IPS-15b (cell line): Measurements from ENCODE around the gene IGFBPL1.

Experiments
- H3K27me3 ChIP-seq: one replicate; pipeline ENCODE4 v1.6.1; 2013; ENCODE audit warnings: low read length; ENCODE audit not compliant: control insufficient read depth, insufficient read depth
- H3K36me3 ChIP-seq: one replicate; pipeline ENCODE4 v1.6.1; 2013; ENCODE audit warnings: low read length; ENCODE audit not compliant: control insufficient read depth, insufficient read depth
- H3K4me1 ChIP-seq: one replicate; pipeline ENCODE4 v1.6.1; 2013; ENCODE audit warnings: mild to moderate bottlenecking, low read length; ENCODE audit not compliant: control insufficient read depth, insufficient read depth
- H3K4me3 ChIP-seq: one replicate; pipeline ENCODE4 v1.5.1; 2013; ENCODE audit warnings: low read depth, low read length
- H3K9ac ChIP-seq: one replicate; pipeline ENCODE4 v1.6.1; 2013; ENCODE audit warnings: low read depth, mild to moderate bottlenecking, low read length
- H3K9me3 ChIP-seq: one replicate; pipeline ENCODE4 v1.6.1; 2013; ENCODE audit warnings: mild to moderate bottlenecking, low read length; ENCODE audit not compliant: control insufficient read depth, insufficient read depth

Gene IGFBPL1

DNA sequence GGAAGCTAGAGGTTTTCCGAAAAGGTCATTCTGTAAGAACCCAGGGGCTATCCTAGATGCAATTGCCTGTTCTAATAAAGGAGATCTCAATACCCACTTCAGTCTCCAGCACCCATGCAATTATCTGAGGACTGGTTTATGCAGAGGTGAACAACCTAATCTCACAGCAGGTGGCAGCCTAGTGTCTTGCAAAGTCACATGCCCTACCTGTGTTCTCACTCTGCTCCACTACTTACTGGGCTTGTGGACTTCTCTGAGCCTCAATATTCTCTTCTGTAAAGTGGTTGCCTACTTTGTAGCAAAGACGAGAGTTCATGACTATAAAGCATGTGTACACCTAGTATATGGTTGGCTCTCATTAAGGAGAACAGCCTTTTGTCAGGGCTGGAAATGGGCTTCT is 52.8 kb downstream of the IGFBPL1 start:
- Histone ChIP-seq H3K27me3 (peaks cover 16% of the 10 kb centered on the region), H3K36me3 (no peaks in the 10 kb centered on the region), H3K4me1 (no peaks in the 10 kb centered on the region), H3K4me3 (no peak overlapping the region), H3K9ac (no peak overlapping the region), H3K9me3 (no peaks in the 10 kb centered on the region)

GRCh38 chr9:38370176-38370575 is 54.1 kb downstream of the IGFBPL1 start:
- Histone ChIP-seq H3K9ac (no peak overlapping the region), H3K4me1 (no peaks in the 10 kb centered on the region), H3K36me3 (no peaks in the 10 kb centered on the region), H3K27me3 (peaks cover 16% of the 10 kb centered on the region), H3K4me3 (no peak overlapping the region), H3K9me3 (no peaks in the 10 kb centered on the region)

DNA sequence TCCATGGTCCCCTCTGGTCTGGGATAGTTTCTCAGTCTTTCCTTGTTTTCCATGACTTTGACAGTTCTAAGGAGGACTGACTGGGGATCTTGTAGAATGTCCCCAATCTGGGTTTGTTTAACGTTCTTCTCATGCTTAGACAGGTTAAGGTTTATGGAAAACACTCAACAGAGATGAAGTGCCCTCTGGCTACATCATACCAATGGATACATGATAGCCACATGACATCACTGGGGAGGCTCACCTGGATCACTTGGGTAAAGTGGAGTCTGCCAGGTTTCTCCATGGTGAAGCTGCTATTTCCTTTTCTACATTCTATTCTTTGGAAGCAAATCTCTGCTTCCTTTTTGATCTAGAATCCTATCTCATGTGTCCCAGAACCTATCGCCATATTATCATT is 55.5 kb downstream of the IGFBPL1 start:
- no peaks in the 10 kb centered on the region for H3K4me1 ChIP-seq
- no peak overlapping the region for H3K9ac ChIP-seq
- H3K4me3 ChIP-seq: no peak overlapping the region
- no peaks in the 10 kb centered on the region for H3K36me3 ChIP-seq
- no peaks in the 10 kb centered on the region for H3K9me3 ChIP-seq
- H3K27me3 ChIP-seq: peaks cover 15% of the 10 kb centered on the region

DNA sequence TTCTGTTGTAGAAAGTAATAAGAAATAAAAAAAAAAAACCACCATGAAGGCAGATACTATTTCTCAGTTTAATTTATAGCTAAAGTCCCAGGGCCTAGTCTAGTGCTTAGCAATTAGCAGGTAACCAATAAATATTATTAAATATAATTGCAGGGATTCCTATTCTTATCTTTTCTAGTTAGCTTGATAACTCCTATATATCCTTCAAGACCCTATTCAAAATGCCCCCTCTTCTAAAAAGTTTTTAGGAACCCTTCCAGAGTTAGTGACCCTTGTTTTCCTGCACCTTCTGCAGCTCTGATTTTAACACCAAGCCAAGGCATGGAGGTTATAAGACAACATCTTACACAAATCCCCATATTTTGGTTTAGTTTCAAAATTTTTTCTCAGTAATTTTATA is 56.4 kb downstream of the IGFBPL1 start:
- Histone ChIP-seq H3K4me3 (no peak overlapping the region), H3K36me3 (no peaks in the 10 kb centered on the region), H3K4me1 (no peaks in the 10 kb centered on the region), H3K27me3 (peaks cover 12% of the 10 kb centered on the region), H3K9me3 (no peaks in the 10 kb centered on the region), H3K9ac (no peak overlapping the region)

- Histone ChIP-seq H3K4me1 (no peaks in the 10 kb centered on the region), H3K36me3 (no peaks in the 10 kb centered on the region), H3K4me3 (no peak overlapping the region), H3K9ac (no peak overlapping the region), H3K27me3 (no peaks in the 10 kb centered on the region), H3K9me3 (no peaks in the 10 kb centered on the region)
Observed at GRCh38 chr9:38363589-38363925, 60.7 kb downstream of the IGFBPL1 start.

- Histone ChIP-seq H3K27me3 (no peaks in the 10 kb centered on the region), H3K4me3 (no peak overlapping the region), H3K36me3 (no peaks in the 10 kb centered on the region), H3K9ac (no peak overlapping the region), H3K4me1 (no peaks in the 10 kb centered on the region), H3K9me3 (no peaks in the 10 kb centered on the region)
Observed at GRCh38 chr9:38362852-38363588, 61.2 kb downstream of the IGFBPL1 start.

GRCh38 chr9:38361473-38361850 is 62.8 kb downstream of the IGFBPL1 start:
- no peak overlapping the region for H3K4me3 ChIP-seq
- no peaks in the 10 kb centered on the region for H3K27me3 ChIP-seq
- H3K36me3 ChIP-seq: no peaks in the 10 kb centered on the region
- H3K9me3 ChIP-seq: no peaks in the 10 kb centered on the region
- no peak overlapping the region for H3K9ac ChIP-seq
- no peaks in the 10 kb centered on the region for H3K4me1 ChIP-seq

DNA sequence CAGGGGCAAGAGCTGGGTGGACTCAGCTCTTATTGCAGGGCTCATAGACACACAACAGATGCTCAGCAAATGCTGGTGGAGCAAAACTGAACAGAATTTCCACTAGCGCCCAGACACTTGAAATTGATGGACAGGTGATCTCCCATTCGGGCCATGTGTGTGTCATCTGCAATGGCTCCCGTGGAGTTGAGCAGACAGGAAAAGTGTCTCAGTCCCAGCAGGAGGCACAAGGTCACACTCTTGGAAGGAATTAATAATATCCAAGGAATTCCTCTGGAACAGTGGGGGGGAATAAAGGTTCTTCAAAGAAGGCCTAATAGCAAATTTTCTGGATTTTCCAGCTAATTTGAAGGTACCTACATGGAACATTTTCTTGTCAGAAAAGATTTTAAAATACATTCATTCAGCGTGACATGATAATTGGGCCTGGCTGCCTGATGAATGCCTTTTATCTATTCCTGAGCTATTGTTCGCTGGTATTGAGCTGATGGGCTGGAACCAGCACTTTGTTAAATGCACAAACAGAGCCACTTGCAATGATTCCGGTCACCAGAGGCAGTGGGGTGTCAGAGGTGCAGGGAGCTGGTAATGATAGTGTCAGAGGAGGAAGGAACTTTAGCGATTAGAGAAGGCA is 63.3 kb downstream of the IGFBPL1 start:
- no peaks in the 10 kb centered on the region for H3K9me3 ChIP-seq
- no peak overlapping the region for H3K9ac ChIP-seq
- H3K4me3 ChIP-seq: no peak overlapping the region
- H3K36me3 ChIP-seq: no peaks in the 10 kb centered on the region
- H3K27me3 ChIP-seq: no peaks in the 10 kb centered on the region
- no peaks in the 10 kb centered on the region for H3K4me1 ChIP-seq

DNA sequence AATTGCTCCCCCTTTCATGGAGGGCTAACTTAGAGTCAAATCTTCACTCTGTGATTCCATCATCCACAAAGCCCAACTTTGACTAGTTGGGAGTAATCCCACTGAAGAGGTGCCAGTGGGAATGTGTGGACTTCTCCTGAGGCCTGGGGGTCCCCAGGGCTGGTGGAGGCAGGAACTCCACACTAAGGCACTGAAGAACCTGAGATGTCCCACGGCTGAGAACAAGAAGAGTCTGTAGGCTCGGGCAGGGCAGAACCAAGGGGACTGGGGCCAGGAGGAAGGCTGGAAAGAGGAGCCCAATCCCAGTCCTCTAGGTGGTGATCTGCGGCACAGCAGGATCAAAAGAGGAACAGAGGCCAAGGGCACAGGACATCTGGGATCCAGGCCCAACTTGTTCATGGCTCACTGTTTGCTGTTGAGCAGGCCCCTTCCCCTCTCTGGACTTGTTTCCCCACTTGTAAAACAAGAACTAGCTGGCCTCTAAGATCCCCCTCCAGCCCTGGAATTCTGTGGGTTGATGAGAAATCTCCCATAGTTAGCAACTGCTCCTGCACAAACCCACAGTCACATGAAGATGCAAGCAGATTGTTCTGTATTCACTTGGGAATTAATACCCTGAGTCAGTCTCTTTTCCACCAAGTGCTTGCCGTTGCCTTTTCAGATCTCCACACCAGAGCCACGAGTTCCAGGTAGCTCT is 64.4 kb downstream of the IGFBPL1 start:
- Histone ChIP-seq H3K36me3 (no peaks in the 10 kb centered on the region), H3K9me3 (no peaks in the 10 kb centered on the region), H3K27me3 (no peaks in the 10 kb centered on the region), H3K4me1 (no peaks in the 10 kb centered on the region), H3K9ac (no peak overlapping the region), H3K4me3 (no peak overlapping the region)

DNA sequence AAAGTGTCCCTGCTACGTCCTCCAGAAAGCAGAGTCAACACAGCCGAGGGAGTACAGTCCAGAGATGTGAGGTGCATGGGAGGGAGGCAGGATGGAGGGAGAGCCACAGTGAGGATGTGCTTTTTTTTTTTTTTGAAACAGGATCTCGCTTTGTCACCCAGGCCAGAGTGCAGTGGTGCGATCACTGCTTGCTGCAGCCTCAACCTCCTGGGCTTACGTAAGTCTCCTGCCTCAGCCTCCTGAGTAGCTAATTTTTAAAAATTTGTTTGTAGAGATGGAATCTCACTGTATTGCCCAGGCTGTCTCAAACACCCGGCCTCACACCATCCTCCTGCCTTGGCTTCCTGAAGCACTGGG is 65.0 kb downstream of the IGFBPL1 start:
- H3K36me3 ChIP-seq: no peaks in the 10 kb centered on the region
- no peaks in the 10 kb centered on the region for H3K4me1 ChIP-seq
- no peak overlapping the region for H3K4me3 ChIP-seq
- H3K9me3 ChIP-seq: no peaks in the 10 kb centered on the region
- no peak overlapping the region for H3K9ac ChIP-seq
- no peaks in the 10 kb centered on the region for H3K27me3 ChIP-seq

DNA sequence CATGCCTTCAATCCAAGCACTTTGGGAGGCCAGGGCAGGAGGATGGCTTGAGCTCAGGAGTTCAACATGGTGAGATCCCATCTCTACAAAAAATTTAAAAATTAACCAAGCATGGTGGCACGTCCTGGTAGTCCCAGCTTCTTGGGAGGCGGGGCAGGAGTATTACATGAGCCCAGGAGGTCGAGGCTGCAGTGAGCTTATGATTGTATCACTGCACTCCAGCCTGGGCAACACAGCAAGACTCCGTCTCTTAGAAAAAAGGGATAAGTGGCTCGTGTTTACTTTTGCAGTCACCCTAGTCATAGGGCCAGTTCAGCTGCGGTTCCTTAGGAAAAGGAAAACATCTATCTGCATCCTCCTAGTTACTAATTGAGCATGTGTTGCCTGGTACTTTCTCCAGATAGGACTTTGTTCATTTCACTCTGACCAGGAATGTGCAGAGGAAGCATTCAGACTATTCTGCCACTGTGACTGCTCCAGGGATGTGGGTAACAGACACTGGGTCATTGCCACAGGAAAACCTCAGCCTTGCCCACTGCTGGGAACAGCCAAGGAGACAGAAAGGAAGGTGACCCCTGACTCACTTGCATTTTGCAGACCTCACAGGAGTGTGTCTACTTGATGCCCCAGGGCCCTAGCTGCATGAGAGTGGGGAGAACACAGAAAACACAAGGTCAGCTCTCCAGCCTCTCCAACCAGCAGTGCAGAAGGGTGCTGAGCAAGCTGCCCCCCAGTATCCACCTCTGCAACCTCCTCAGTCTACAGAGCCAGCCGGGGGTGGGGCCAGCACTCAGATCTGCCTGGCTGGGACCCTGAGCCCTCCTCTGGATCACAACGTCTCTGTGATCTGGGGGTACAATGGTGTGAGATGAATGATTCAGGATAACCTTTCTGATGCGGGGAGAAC is 65.6 kb downstream of the IGFBPL1 start:
- Histone ChIP-seq H3K4me3 (no peak overlapping the region), H3K36me3 (no peaks in the 10 kb centered on the region), H3K9me3 (no peaks in the 10 kb centered on the region), H3K9ac (no peak overlapping the region), H3K4me1 (no peaks in the 10 kb centered on the region), H3K27me3 (no peaks in the 10 kb centered on the region)
